ENCODE measurements around the gene NOS1AP.
"Not testable (repeated sequence)": the region's sequence is repeated elsewhere in the genome, so short reads cannot be mapped to it uniquely, and the experiment has no call there.

The NOS1AP gene

GRCh38 chr1:162347281-162347680 is 277.8 kb downstream of the NOS1AP start:
- ATAC-seq: no peak
- TF ChIP-seq OSR1 (CRISPR knock-in tag; IDR thresholded peaks at IDR 0.05) (no peak), PPARA (CRISPR knock-in tag; IDR thresholded peaks at IDR 0.05; ENCODE audit: borderline replicate concordance) (no peak), ZNF70 (CRISPR knock-in tag; IDR thresholded peaks at IDR 0.05) (no peak), SNAI2 (CRISPR knock-in tag; IDR thresholded peaks at IDR 0.05) (no peak), TCF4 (CRISPR knock-in tag; IDR thresholded peaks at IDR 0.05; ENCODE audit: borderline replicate concordance) (no peak), ESRRG (CRISPR knock-in tag; IDR thresholded peaks at IDR 0.05) (no peak), POU6F1 (CRISPR knock-in tag; IDR thresholded peaks at IDR 0.05; ENCODE audit: borderline replicate concordance, low read depth) (no peak), TSHZ2 (CRISPR knock-in tag; IDR thresholded peaks at IDR 0.05) (no peak), ZNF8 (CRISPR knock-in tag; IDR thresholded peaks at IDR 0.05) (no peak), CSDC2 (CRISPR knock-in tag; IDR thresholded peaks at IDR 0.05) (no peak), ZC3H10 (CRISPR knock-in tag; IDR thresholded peaks at IDR 0.05) (no peak), ZNF565 (CRISPR knock-in tag; conservative IDR thresholded peaks at IDR 0.05; ENCODE audit: low read depth) (no peak), ISL1 (CRISPR knock-in tag; IDR thresholded peaks at IDR 0.05) (no peak), ZFP30 (CRISPR knock-in tag; IDR thresholded peaks at IDR 0.05) (no peak), PATZ1 (CRISPR knock-in tag; IDR thresholded peaks at IDR 0.05; ENCODE audit: borderline replicate concordance) (no peak)

GRCh38 chr1:162349635-162350330 is 280.3 kb downstream of the NOS1AP start:
- TF ChIP-seq ZNF8 (CRISPR knock-in tag; IDR thresholded peaks at IDR 0.05) (no peak), GLIS3 (CRISPR knock-in tag; IDR thresholded peaks at IDR 0.05) (no peak)
- ATAC-seq: peak; percentile 85

- no peak for ATAC-seq
- TF ChIP-seq CREB5 (CRISPR knock-in tag; IDR thresholded peaks at IDR 0.05; ENCODE audit: low read depth) (no peak), SNAI2 (CRISPR knock-in tag; IDR thresholded peaks at IDR 0.05) (no peak), ESRRG (CRISPR knock-in tag; IDR thresholded peaks at IDR 0.05) (no peak), ZFP30 (CRISPR knock-in tag; IDR thresholded peaks at IDR 0.05) (no peak), CSDC2 (CRISPR knock-in tag; IDR thresholded peaks at IDR 0.05) (no peak)
Observed at GRCh38 chr1:162351246-162351842, 281.9 kb downstream of the NOS1AP start.

- ATAC-seq: not testable (repeated sequence)
Observed at GRCh38 chr1:162351874-162352273, 282.4 kb downstream of the NOS1AP start.

GRCh38 chr1:162353078-162353477 is 283.6 kb downstream of the NOS1AP start:
- TF ChIP-seq CSDC2 (CRISPR knock-in tag; IDR thresholded peaks at IDR 0.05) (no peak), ZNF70 (CRISPR knock-in tag; IDR thresholded peaks at IDR 0.05) (no peak)
- no peak for ATAC-seq

Measured in SK-N-SH treated with all-trans-retinoic acid at 6 μM for 48 hours (cell line).